SU-DHL-6 (cell line): ENCODE data around the gene CITED4.

Experiments
- H2AFZ ChIP-seq: fragments of 200-600 bp; sonication (generic); 2 replicates; pipeline ENCODE4 v1.6.1; 2014; ENCODE audit warnings: low read depth, mild to moderate bottlenecking, moderate library complexity, mixed read lengths, antibody characterized with exemption, low read length; ENCODE audit not compliant: severe bottlenecking
- H3F3A ChIP-seq: fragments of 200-600 bp; shearing (Covaris generic); 2 replicates; pipeline ENCODE4 v1.6.0; 2016; ENCODE audit warnings: antibody characterized with exemption, mild to moderate bottlenecking; ENCODE audit not compliant: insufficient read depth
- H3K27ac ChIP-seq: fragments of 200-600 bp; sonication (generic); 2 replicates; pipeline ENCODE4 v1.5.1; 2016; ENCODE audit warnings: low read depth, mild to moderate bottlenecking, low read length, moderate library complexity, mixed read lengths
- H3K27me3 ChIP-seq: fragments of 200-600 bp; sonication (generic), shearing (Covaris generic); 2 replicates; pipeline ENCODE4 v1.6.0; 2014; ENCODE audit warnings: mild to moderate bottlenecking, low read length
- H3K36me3 ChIP-seq: fragments of 200-600 bp; sonication (generic); 2 replicates; pipeline ENCODE4 v1.6.1; 2014; ENCODE audit warnings: mild to moderate bottlenecking, low read length, mixed read lengths
- H3K4me2 ChIP-seq: fragments of 300-600, 200-600 bp; shearing (Covaris generic), sonication (generic); 2 replicates; pipeline ENCODE4 v1.6.0; 2014; ENCODE audit warnings: low read length, low read depth, mild to moderate bottlenecking; ENCODE audit not compliant: poor library complexity, severe bottlenecking
- H3K4me3 ChIP-seq: fragments of 200-600 bp; sonication (generic); 2 replicates; pipeline ENCODE4 v1.5.1; 2014; ENCODE audit warnings: antibody characterized with exemption, low read length, mild to moderate bottlenecking, mixed read lengths; ENCODE audit not compliant: insufficient read depth, poor library complexity, severe bottlenecking
- H3K79me2 ChIP-seq: fragments of 200-600 bp; sonication (generic); 2 replicates; pipeline ENCODE4 v1.6.1; 2014; ENCODE audit warnings: mild to moderate bottlenecking, low read length, moderate library complexity; ENCODE audit not compliant: insufficient read depth
- H3K9ac ChIP-seq: fragments of 200-600 bp; sonication (generic); 2 replicates; pipeline ENCODE4 v1.7.0; 2014; ENCODE audit warnings: mild to moderate bottlenecking, low read length
- H3K9me2 ChIP-seq: fragments of 200-600 bp; sonication (generic); replicated peaks from 2 replicates; pipeline ENCODE4 v1.6.1; 2014; ENCODE audit warnings: low read length; ENCODE audit not compliant: insufficient read depth
- H3K9me3 ChIP-seq: fragments of 200-600 bp; sonication (generic); 2 replicates; pipeline ENCODE4 v1.6.1; 2014; ENCODE audit warnings: low read length, mixed read lengths; ENCODE audit not compliant: insufficient read depth
- H4K20me1 ChIP-seq: fragments of 200-600 bp; sonication (generic); 2 replicates; pipeline ENCODE4 v1.6.1; 2014; ENCODE audit warnings: low read depth, mild to moderate bottlenecking, antibody characterized with exemption, low read length, moderate library complexity, mixed read lengths
- CTCF ChIP-seq: fragments of 200-600 bp; sonication (generic); IDR thresholded peaks from one replicate; pipeline ENCODE4 v1.5.1; 2017; ENCODE audit warnings: antibody characterized with exemption, mild to moderate bottlenecking, low read length, moderate library complexity; ENCODE audit not compliant: insufficient read depth, poor library complexity, severe bottlenecking
- EZH2phosphoT487 ChIP-seq: fragments of 200-600 bp; sonication (generic), shearing (Covaris generic); conservative IDR thresholded peaks from 2 replicates; pipeline ENCODE4 v1.6.1; 2018; ENCODE audit warnings: mild to moderate bottlenecking, antibody characterized with exemption, low read length, moderate library complexity, mixed read lengths

Gene CITED4

GRCh38 chr1:40884055-40884795 lies 22.1 kb upstream of the CITED4 start:
- Histone ChIP-seq H3K9me3 (no peaks in the 10 kb centered on the region), H3K9me2 (no peaks in the 10 kb centered on the region), H3K4me2 (no peak overlapping the region), H2AFZ (no peak overlapping the region), H3K9ac (no peak overlapping the region), H3K27ac (no peak overlapping the region), H3F3A (no peaks in the 10 kb centered on the region), H3K79me2 (no peaks in the 10 kb centered on the region), H4K20me1 (no peaks in the 10 kb centered on the region), H3K36me3 (no peaks in the 10 kb centered on the region), H3K4me3 (no peak overlapping the region), H3K27me3 (no peaks in the 10 kb centered on the region)
- no peak for TF ChIP-seq EZH2phosphoT487
- no peak for TF ChIP-seq CTCF

- Histone ChIP-seq H3K9me3 (peaks cover 3% of the 10 kb centered on the region; the same call in 1 of the 2 replicates), H3K4me2 (no peak overlapping the region), H3K79me2 (no peaks in the 10 kb centered on the region), H3K36me3 (no peaks in the 10 kb centered on the region), H3K4me3 (no peak overlapping the region), H4K20me1 (no peaks in the 10 kb centered on the region), H2AFZ (no peak overlapping the region), H3K27me3 (no peaks in the 10 kb centered on the region), H3K27ac (no peak overlapping the region), H3F3A (no peaks in the 10 kb centered on the region), H3K9ac (no peak overlapping the region), H3K9me2 (no peaks in the 10 kb centered on the region)
- TF ChIP-seq EZH2phosphoT487: no peak
- TF ChIP-seq CTCF: no peak
Observed at GRCh38 chr1:40880813-40881549, 18.8 kb upstream of the CITED4 start.

- Histone ChIP-seq H2AFZ (no peak overlapping the region), H3K9me3 (peaks cover 3% of the 10 kb centered on the region; the same call in 1 of the 2 replicates), H3K36me3 (no peaks in the 10 kb centered on the region), H3K9me2 (no peaks in the 10 kb centered on the region), H3K79me2 (no peaks in the 10 kb centered on the region), H3K27me3 (no peaks in the 10 kb centered on the region), H3K9ac (no peak overlapping the region), H4K20me1 (no peaks in the 10 kb centered on the region), H3F3A (no peaks in the 10 kb centered on the region), H3K4me2 (no peak overlapping the region), H3K27ac (no peak overlapping the region), H3K4me3 (no peak overlapping the region)
- TF ChIP-seq CTCF (no peak), EZH2phosphoT487 (no peak)
Observed at GRCh38 chr1:40879482-40880175, 17.5 kb upstream of the CITED4 start.
